Subcutaneous abdominal adipose tissue (tissue), 5 donors: ENCODE measurements around the gene ANO2.

Experiments
- H3K27ac ChIP-seq: one replicate; pipeline ENCODE4 v1.7.0; 2013; ENCODE audit warnings: low read depth, mild to moderate bottlenecking, inconsistent platforms, low read length, moderate library complexity
- H3K27me3 ChIP-seq, 5 donors: one replicate each; pipeline ENCODE4 v1.7.0; 2013; ENCODE audit warnings: low read length in 5 of 5, inconsistent platforms in 1 of 5; ENCODE audit not compliant: control insufficient read depth in 5 of 5, insufficient read depth in 4 of 5
- H3K36me3 ChIP-seq, 5 donors: one replicate each; pipeline ENCODE4 v1.7.0; 2013; ENCODE audit warnings: low read length in 5 of 5; ENCODE audit not compliant: control insufficient read depth in 5 of 5, insufficient read depth in 5 of 5
- H3K4me1 ChIP-seq, 5 donors: one replicate each; pipeline ENCODE4 v1.7.0; 2013; ENCODE audit warnings: low read length in 5 of 5, mild to moderate bottlenecking in 3 of 5, moderate library complexity in 1 of 5; ENCODE audit not compliant: control insufficient read depth in 5 of 5, insufficient read depth in 5 of 5
- H3K4me3 ChIP-seq, 5 donors: one replicate each; pipeline ENCODE4 v1.7.0; 2013; ENCODE audit warnings: low read length in 5 of 5, low read depth in 1 of 5
- H3K9ac ChIP-seq, 5 donors: one replicate each; pipeline ENCODE4 v1.7.0; 2013; ENCODE audit warnings: low read length in 5 of 5, mild to moderate bottlenecking in 4 of 5, moderate library complexity in 3 of 5
- H3K9me3 ChIP-seq, 5 donors: one replicate each; pipeline ENCODE4 v1.7.0; 2013; ENCODE audit warnings: low read length in 5 of 5; ENCODE audit not compliant: control insufficient read depth in 5 of 5
- donor health status: healthy.
- donor health status: healthy.
- donor health status: healthy.
- donor health status: healthy.
- donor health status: healthy.

The ANO2 gene

DNA sequence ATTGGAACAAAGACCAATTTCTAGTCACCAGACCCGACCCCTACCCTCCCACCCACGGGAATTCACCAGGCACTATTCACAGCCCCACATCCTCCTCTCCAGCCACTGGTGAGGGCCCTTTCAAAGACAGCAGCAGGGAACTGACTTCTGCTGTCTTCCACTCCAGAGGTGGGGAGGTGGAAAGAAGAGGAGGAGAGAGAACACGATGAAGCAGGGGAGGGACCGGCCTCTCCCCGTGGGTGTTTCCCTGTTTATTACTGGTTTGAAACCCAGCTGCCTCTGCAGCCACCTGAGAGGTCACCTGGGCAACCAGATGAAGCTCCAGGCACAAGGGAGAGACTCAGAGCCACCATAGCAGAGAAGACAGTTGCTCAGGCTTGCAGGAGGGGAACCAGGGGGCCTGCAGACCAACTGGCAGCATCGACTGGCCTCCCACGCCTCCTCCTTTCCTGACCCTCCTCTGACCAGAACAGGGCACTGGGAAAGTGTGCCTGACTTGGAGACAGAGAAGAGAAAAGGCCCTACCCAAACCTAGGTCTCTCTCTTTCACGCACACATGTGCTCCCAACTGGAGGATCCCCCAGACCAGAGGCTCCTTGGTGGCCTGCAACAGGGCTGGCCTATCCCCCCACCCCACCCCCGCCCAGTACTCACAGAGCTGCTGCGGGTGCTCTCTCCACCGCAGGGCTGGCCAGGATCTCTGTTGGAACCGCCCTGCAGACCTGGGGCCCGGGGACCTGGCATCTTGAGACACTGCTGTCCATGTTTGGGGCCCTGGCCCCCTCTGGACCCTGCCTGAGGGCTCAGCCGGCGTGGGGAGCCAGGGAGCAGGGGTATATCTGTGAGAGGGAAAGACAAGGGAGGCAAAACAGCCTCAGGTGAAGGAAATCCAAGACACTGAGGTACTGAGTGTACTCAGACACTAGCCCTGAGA, 22.8 kb downstream of the ANO2 start:
- peaks cover 0 to 49% (median 16%) of the 10 kb centered on the region in 5 donors for H3K36me3 ChIP-seq
- H3K9ac ChIP-seq: no peak overlapping the region
- H3K9me3 ChIP-seq: no peaks in the 10 kb centered on the region
- no peak overlapping the region for H3K4me3 ChIP-seq
- no peaks in the 10 kb centered on the region for H3K4me1 ChIP-seq
- H3K27me3 ChIP-seq: peaks cover 0 to 8% (median 0%) of the 10 kb centered on the region in 5 donors
- no peak overlapping the region for H3K27ac ChIP-seq

DNA sequence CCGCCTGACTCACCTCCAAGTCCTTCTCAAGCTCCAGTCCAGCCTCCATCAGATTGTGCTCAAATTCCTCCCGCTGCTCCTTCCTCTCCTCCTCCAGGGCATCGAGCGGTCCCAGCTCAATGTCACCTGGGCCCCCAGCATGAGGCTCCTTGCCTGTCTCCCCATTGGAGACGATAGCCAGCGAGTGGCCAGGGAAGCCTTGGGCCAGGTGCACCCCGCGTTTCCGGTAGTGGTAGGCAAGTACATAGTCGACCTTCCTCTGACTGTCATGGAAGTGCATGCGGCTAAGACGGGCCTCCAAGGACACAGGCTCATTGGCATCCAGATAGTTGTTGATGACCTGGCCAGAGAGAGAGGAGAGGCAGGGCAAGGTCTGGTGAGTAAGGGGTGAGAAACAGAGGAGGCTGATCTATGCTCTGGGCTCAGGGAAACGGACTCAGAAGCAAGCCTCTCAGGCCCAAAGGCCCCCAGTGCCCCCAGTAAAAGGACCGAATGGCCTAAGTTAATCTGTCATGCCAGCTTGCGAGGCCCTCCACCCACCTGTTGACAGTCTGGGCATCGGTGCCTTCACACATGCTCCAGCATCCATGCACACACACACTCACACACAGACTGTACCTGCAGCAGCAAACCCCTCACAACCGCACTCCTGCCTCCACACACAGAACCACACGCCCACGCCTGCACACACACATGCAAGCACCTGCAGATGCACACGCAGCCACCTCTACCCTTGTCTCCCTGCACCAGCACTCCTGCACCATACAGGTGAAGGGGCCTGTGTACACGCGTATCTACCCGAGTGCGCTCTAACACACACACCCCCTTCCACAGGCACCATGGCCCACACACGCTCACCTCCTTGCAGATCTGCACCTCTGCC, 23.8 kb downstream of the ANO2 start:
- Histone ChIP-seq H3K27me3 (peaks cover 0 to 8% (median 0%) of the 10 kb centered on the region in 5 donors), H3K4me3 (no peak overlapping the region), H3K9me3 (no peaks in the 10 kb centered on the region), H3K9ac (no peak overlapping the region), H3K27ac (no peak overlapping the region), H3K4me1 (no peaks in the 10 kb centered on the region), H3K36me3 (peaks cover 0 to 52% (median 16%) of the 10 kb centered on the region in 5 donors)

DNA sequence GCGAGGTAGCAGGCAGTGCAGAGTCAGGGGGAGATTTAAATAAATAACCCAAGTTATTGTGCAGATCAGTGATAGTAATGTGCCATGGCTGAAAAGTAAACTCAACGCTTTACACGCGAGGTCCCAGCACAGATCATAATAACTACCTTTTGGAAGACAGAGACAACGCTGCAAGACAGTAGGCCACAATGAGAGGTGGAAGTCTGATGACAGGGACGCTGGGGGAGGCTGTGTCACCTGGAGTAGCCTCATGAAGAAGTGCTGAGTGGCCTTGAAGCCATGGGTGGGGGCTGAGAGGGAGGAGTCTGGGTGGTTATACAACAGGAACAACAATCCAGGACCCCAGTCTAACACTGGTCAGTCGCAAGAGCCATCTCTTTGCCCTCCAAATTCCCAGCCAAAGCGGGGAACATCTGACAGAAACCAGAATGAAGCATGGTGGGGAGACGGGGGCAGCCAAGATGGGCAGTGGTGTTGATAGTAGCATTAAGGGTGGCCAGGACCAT, 28.2 kb downstream of the ANO2 start:
- peaks cover 0 to 7% (median 3%) of the 10 kb centered on the region in 5 donors for H3K27me3 ChIP-seq
- H3K4me3 ChIP-seq: no peak overlapping the region
- no peaks in the 10 kb centered on the region for H3K4me1 ChIP-seq
- no peak overlapping the region for H3K9ac ChIP-seq
- no peaks in the 10 kb centered on the region for H3K9me3 ChIP-seq
- H3K27ac ChIP-seq: no peak overlapping the region
- peaks cover 0 to 60% (median 22%) of the 10 kb centered on the region in 5 donors for H3K36me3 ChIP-seq

DNA sequence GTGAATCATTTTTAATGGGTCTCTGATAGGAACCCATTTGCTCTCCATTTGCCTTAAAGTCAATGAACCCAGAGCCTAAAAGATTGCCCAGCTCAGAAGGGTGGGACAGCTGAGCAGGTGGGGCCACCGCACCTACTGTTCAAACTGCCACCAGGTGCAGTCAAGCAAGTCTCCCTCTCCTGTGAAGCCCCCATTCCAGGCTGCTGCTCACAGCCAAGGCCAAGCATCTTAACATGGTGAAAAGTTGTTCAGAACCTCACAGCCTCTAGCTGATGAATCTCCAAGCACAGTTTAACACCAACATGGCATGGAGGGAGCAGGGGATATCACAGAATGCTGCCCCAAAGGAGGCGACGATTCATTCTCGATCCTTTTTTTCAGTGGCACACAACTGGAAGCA, 29.5 kb downstream of the ANO2 start:
- H3K27ac ChIP-seq: no peak overlapping the region
- H3K36me3 ChIP-seq: peaks cover 0 to 56% (median 12%) of the 10 kb centered on the region in 5 donors

DNA sequence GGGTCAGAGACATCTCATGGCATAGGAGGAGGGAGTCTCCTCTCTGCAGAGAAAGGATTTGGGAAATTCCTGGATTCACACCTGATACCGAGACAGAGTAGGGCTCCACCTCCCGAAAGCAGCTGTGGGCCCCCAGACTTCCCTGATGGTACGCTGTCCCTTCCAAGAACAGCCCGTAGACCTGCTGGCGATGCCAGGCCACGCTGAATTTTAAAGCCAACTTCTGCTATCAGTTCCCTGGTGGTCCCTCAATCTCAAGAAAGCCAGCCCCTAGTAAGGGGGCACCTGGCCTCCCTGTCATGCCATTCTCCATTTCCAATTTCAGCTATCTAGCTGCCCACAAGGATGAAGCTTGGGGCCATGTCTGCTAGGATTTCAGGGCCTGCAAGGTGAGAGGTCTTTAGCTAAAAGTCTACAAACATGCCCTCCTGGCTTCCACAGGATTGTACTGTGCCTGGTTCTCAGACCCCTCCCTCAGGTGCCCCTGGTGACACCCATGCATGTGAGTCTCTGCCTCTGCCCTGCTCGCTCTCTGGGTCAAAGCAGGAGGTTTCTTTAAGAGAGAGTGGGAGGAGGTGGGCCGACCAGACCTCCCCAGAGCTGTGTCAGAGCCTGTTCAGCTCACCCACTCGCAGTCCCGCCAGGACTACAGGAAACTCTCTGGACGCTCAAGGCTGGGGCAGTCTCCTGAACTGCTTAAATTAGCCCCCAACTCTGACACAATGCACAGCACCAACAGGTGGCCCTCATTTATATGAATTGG, 30.5 kb downstream of the ANO2 start:
- H3K36me3 ChIP-seq: peaks cover 0 to 50% (median 13%) of the 10 kb centered on the region in 5 donors

More for the DNA sequence above, 29.5 kb downstream of the ANO2 start:
- Histone ChIP-seq H3K27me3 (peaks cover 0 to 15% (median 7%) of the 10 kb centered on the region in 5 donors), H3K9ac (no peak overlapping the region), H3K9me3 (no peaks in the 10 kb centered on the region), H3K4me3 (no peak overlapping the region), H3K4me1 (no peaks in the 10 kb centered on the region)

DNA sequence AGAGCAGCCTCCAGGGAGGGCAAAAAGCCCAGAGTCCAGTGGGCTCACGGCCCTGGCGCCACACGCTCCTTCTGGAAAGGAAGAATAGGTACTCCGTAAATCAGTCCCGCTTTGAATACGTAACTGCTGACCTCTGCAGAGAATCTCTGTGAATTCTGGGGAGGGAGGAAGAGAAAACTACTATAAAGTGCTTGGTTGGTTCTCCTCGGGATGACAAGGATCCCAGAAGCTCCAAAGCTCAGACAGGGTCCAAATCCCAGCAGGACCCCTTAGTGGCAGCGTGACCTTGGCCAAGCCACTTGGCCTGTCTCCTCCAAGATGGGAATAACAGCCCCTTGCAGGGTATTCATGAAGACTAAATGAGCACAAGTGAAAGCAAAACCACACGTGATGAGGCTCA, 31.7 kb downstream of the ANO2 start:
- peaks cover 0 to 45% (median 15%) of the 10 kb centered on the region in 5 donors for H3K36me3 ChIP-seq
- H3K27ac ChIP-seq: no peak overlapping the region
- H3K4me3 ChIP-seq: no peak overlapping the region
- H3K4me1 ChIP-seq: no peaks in the 10 kb centered on the region
- H3K9me3 ChIP-seq: no peaks in the 10 kb centered on the region
- H3K27me3 ChIP-seq: peaks cover 0 to 17% (median 7%) of the 10 kb centered on the region in 5 donors
- no peak overlapping the region for H3K9ac ChIP-seq

More for the DNA sequence above, 30.5 kb downstream of the ANO2 start:
- Histone ChIP-seq H3K4me3 (no peak overlapping the region), H3K27ac (no peak overlapping the region), H3K9me3 (no peaks in the 10 kb centered on the region), H3K4me1 (no peaks in the 10 kb centered on the region), H3K9ac (no peak overlapping the region), H3K27me3 (peaks cover 0 to 16% (median 7%) of the 10 kb centered on the region in 5 donors)

DNA sequence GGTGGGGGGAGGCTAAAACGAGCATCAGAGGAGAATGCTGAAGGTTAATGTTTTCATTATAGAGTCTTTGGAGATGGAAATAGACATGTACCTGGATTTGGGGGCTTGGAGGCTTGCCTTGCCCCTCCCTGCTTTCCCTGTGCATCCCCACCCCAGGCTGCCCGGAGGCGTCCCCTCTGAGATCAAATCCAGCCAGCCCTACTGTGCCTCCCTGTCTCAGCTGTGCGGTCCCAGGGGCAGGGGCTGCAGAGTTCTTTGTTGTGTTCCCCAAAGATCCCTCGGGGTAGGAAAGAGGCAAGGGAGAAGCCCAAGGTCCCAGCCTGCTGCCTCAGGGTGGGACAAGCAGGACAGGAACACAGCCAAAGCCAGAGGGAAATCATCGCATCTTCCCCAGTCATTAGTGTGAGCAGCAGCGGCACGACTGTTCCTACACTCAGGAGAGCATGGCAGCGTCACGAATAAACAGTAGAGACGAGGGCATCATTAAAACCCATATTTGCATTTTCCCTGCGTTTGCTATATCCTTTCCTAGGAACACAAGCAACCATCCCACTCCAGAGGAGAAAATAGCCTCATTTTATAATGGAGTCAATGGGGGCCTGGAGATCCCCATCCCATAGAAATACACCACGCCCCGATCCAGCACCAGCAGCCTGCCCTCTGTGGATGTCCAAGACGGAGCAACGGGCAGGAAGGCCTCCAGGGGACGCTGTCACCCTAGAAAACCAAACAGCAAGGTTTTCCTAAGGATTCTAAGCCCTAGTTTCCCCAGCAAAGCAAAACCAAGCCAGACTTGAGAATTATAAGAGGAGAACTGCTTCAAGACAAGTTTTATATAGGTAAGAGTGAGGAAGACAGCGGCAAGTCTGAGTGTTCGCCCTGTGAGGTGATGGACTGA, 32.4 kb downstream of the ANO2 start:
- Histone ChIP-seq H3K36me3 (peaks cover 0 to 45% (median 13%) of the 10 kb centered on the region in 5 donors), H3K4me3 (no peak overlapping the region), H3K9me3 (no peaks in the 10 kb centered on the region), H3K9ac (no peak overlapping the region), H3K4me1 (no peaks in the 10 kb centered on the region), H3K27ac (no peak overlapping the region), H3K27me3 (peaks cover 0 to 19% (median 7%) of the 10 kb centered on the region in 5 donors)

DNA sequence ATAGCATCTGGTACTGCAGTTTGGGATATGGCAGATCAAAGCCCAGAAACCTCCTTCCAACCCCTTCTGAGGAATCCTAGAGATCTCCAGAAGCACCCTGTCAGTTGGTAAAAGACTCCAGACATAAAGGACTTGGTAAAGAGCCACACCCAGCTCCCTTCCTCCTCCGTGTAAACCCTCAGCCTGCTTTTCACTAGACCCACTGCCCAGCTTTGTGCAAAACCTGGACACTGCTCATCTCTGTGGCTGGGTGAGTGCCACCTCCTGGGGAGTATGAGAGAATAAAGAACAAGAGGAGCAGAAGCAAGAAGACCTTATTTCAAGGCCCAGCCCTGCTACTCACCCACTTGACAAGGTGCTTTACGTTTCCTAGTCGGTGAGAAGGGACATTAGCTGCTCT, 33.0 kb downstream of the ANO2 start:
- Histone ChIP-seq H3K36me3 (peaks cover 0 to 46% (median 13%) of the 10 kb centered on the region in 5 donors), H3K4me1 (no peaks in the 10 kb centered on the region), H3K9me3 (no peaks in the 10 kb centered on the region), H3K9ac (no peak overlapping the region), H3K27ac (no peak overlapping the region), H3K4me3 (no peak overlapping the region), H3K27me3 (peaks cover 0 to 19% (median 7%) of the 10 kb centered on the region in 5 donors)
